GM18873 (cell line): Measurements from ENCODE around the gene ECPAS.
"Not testable (repeated sequence)": the region's sequence is repeated elsewhere in the genome, so short reads cannot be mapped to it uniquely, and the experiment has no call there.

ENCODE experiments used
- ATAC-seq: cut with Tn5 transposase; IDR thresholded peaks from one replicate; pipeline ENCODE4 v1.9.1; 2021; ENCODE audit warnings: mild to moderate bottlenecking, moderate library complexity, moderate number of reproducible peaks; ENCODE audit not compliant: unreplicated experiment, low FRiP score

Gene ECPAS

GRCh38 chr9:111483858-111484571 lies at the start of gene ECPAS:
ECPAS (minus strand) TSS chr9:111484383; CDS start chr9:111472918, 11,465 bp downstream.
- peak; percentile 42 for ATAC-seq

GRCh38 chr9:111533099-111533790 lies 49.1 kb upstream of the ECPAS start:
- no peak for ATAC-seq

- no peak for ATAC-seq
These were observed 47.5 kb upstream of the ECPAS start for GRCh38 chr9:111531716-111532115.

DNA sequence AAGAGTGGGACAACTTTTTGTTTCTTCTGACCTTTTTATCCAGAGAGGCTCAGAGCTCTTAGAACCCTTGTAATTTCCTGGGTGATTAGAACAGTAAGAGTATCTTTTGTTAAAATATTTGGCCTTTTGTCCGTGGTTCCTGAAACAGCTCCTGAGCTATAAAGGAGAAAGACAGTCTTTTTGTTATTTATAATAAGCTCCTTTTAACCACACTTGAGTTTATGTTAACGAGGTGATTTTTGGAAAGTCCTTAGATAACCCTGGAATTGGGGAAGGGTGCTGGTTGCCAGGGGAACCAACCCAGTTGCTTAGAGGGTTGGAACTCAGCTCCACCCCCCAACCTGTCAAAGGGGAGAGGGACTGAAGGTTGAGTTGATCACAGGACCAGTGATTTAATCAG lies 45.6 kb upstream of the ECPAS start:
- ATAC-seq, result no peak

GRCh38 chr9:111527347-111527746 lies 43.2 kb upstream of the ECPAS start:
- ATAC-seq, result no peak

GRCh38 chr9:111525056-111525977 lies 41.1 kb upstream of the ECPAS start, which contains the start of gene ZNF483:
ZNF483 (plus strand) TSS chr9:111525179; CDS start chr9:111527396, 2,217 bp downstream.
- ATAC-seq, result no peak

DNA sequence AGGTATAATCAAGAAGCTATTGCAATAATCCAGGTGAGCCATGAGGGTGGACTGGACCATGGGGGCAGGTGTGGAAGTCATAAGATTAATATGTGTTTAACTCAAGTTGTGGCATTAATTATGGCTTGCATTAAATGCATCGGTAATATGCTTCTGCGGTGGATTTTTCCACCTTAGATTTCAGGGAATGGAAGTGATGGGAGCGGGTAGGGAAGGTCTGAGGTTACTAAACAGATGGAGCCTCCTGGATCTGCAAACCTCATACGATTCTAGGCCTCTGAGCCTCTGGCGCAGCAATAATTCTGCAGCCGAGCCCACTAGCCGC lies 40.5 kb upstream of the ECPAS start:
- ATAC-seq, result no peak

DNA sequence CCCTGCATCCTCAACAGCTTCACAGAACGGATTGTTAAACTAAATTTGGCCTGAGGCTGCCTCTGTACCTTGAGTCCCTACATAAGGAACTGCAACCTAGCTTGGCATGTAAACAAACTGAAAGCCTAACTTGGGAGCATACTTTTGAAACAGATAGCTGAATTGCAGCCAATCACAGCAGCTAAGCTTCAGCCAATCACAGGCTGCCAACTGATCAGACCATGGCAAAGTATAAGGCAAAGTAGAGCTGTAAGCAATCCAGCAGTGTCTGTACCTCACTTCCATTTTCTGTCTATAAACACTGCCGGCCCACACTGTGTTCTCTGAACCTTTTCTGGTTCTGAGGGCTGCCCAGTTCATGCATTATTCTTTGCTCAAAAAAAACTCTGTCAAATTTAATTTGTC lies 31.9 kb upstream of the ECPAS start:
- no peak for ATAC-seq

DNA sequence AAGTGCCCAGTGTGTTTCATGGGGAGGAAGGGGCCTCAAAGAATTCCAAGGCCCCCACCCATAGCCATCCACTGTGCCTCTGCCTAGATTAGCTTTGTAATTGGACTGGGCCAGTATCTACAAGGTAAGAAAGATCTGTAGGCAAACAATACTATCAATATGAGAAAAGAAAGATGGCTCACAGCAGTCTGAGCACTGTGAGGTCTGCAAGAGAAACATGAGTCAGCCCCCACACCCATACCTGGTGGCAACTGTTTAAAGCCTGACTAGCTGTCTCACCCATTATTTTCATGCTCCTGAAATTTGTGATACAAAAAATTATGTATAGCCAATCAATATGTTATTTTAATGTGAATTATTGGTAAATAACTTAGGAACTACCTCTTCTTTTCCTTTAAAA lies 30.8 kb upstream of the ECPAS start:
- no peak for ATAC-seq

DNA sequence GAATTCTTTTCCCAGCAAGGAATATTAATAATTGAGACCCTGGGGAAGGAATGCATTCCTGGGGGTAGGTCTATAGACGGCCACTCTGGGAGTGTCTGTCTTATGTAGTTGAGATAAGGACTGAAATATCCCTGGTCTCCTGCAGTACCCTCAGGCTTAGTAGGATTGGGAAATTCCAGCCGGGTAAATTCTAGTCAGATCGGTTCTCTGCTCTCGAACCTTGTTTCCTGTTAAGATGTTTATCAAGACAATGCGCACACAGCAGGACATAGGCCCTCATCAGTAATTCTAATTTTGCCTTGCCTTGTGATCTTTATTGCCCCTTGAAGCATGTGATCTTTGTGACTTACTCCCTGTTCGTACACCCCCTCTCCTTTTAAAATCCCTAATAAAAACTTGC lies 27.4 kb upstream of the ECPAS start:
- ATAC-seq, result not testable (repeated sequence)

DNA sequence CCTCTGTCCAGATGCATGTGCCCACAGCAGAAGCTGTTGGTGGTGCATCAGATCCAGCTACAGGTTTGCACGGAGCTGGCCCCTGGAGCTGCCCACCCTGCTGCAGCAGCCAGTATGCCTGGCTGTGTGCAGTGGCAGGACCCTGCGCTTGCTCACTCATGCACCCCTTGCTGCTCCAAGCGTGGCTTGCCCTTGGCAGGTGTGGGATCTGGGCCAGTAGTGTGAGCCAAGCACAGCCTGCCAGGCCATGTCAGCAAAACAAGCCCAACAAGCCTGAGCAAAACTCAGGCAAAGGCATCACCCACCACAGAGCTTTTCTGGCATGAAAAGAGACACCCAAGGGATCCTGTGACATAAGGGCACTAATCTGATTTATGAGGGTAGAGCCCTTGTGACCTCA lies 18.3 kb upstream of the ECPAS start:
- ATAC-seq, result no peak

DNA sequence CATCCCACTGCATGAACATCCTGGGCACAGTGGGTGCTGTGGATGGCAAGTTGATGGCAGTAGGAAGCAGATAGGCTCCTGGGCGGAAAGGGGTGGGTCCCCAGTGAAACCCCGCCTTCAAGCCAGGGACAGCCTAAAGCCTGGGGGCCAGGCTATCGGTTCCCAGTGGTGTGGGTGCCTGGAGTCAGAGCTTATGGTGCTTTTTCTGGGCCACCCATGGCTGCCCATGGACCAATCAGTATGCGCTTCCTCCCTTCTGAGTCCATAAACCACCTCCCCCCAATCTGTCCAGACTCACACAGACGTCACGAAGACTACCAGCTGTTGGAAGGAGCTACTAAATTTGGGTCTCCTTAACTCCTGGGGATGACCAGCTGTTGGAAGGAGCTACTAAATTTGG lies 17.5 kb upstream of the ECPAS start:
- no peak for ATAC-seq

DNA sequence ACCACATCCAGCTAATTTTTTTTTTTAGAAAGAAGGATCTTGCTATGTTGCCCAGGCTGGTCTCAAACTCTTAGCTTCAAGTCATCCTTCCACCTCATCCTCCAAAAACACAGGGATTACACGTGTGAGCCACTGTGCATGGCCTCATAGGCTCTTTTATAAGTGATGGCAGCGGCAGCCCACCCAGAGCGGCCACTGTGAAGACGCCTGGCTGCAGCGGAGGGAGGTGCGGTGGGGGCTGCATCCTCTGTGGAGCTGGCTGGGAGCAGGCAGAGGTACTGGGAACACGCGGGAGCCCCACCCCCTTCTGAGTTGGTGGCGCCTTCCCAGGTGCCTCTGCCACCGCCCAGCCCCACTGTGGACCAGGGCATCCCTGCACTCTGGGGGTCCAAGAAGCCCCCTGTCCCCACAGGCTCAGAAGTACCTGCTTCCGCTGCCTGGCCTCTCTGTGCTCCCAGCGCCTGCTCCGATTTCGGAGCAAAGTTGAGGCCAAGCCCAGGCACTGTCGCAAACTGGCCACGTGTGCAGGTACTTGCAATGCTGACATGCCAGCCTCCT lies 16.9 kb upstream of the ECPAS start:
- no peak for ATAC-seq

GRCh38 chr9:111497196-111497595 lies 13.0 kb upstream of the ECPAS start:
- not testable (repeated sequence) for ATAC-seq

DNA sequence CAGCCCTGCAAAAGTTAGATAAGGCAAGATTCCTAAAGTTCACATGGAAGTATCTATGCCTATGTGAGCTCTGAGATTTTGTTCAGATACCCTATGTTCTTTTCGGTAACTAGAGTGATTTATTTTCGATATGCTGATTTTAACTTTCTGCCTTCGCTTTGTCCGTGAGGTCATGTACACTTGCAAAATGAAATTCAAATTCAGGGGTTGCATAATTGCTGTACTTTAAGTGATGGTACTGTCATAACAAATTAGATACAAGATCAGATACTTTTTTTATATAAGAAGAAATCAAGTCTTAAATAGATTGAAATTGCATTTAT lies 350 bp upstream of the ECPAS start:
- peak; percentile 2 for ATAC-seq

DNA sequence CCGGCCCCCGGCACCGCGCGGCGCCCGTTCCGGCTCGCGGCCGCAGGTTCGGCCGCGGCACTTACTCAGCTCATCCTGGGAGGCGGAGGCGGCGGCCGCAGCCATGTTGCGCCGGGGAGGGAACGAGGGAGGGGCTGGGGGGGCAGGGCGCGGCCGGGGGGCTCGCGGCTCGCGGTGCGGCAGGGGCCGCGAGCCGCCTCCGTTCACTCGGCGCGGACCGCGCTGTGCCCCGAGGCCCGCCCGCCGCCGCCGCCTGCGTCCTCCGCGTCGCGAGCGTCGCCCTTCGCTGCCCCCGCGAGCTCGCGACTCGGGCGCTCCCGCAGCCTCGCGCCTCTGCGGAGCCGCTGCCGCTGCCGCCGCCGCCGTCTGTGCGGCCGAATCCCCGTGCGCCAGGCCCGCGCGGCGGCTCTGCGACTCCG lies 735 bp downstream of the ECPAS start:
- peak; percentile 14 for ATAC-seq

- peak; percentile 56 for ATAC-seq
These were observed 1.3 kb downstream of the ECPAS start for GRCh38 chr9:111482694-111483438.

DNA sequence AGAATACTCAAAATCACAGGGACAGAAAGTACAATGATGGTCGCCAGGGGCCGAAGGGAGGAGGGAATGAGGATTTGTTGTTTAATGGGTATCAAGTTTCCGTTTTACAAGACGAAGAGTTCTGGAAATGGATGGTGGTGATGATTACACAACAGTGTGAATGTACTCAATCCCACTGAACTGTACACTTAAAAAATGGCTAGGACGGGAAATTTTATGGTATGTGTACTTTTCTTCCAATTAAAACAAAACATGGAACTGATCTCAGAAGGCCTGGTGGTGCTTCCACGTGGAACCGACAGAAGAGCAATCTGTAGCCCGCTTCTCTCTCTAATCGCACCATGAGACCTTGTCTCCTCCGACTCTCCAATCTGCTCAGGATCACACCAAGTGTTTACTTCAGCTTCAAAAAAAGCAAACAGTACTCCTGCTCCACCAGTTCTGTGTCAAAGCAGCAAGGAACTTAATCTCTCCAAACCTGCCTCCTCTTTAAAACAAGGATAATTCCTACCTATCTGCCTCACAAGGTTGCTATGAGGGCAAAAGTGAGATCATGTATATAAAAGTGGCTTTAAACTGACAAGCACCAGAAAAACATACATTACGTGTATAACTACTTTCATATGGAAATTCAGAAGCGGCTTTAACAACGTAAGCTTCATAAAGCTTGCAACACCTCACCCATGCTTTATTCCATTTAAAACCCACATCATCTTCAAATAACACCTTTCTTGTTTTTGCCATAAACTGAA lies 2.1 kb downstream of the ECPAS start:
- ATAC-seq, result no peak

DNA sequence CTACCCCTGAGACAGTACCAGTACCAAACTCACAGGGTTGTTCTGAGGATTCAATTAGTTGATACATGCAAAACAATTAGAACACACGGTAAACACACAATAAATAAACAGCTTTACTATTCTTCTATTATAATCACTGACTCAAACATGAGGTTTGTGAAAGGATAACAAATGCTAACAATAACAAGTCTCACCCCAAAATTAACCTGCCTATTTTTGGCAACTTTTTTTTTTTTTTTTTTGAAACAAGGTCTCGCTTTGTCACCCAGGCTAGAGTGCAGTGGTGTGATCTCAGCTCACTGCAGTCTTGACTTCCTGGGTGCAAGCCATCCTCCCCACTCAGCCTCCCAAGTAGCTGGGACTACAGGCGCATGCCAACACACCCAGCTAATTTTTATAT lies 6.5 kb downstream of the ECPAS start:
- ATAC-seq, result no peak

- ATAC-seq, result no peak
These were observed 9.0 kb downstream of the ECPAS start for GRCh38 chr9:111475195-111475594.
